GM23338 (cell line): Measurements from ENCODE around the gene MKRN1.

ENCODE experiments used
- CREB1 ChIP-seq: fragments of 250-450 bp; sonication (Bioruptor Pico); IDR thresholded peaks from 2 replicates; pipeline ENCODE4 v1.5.0; 2020; ENCODE audit warnings: low read depth, mild to moderate bottlenecking, moderate library complexity
- CTCF ChIP-seq, 2 experiments: fragments of 200-600 bp in 1 of 2; sonication (generic) in 1 of 2; conservative IDR thresholded peaks; 2 replicates each; pipeline versions ENCODE4 v1.5.1 to v1.6.1; 2016 to 2017; ENCODE audit warnings: antibody characterized with exemption in 2 of 2, low read depth in 2 of 2, mild to moderate bottlenecking in 2 of 2, moderate library complexity in 1 of 2
- ETS1 ChIP-seq: IDR thresholded peaks from 2 replicates; pipeline ENCODE4 v1.6.1; 2016; ENCODE audit warnings: antibody characterized with exemption
- EZH2 ChIP-seq: fragments of 200-600 bp; sonication (generic); IDR thresholded peaks from one replicate; pipeline ENCODE4 v1.8.0; 2017; ENCODE audit warnings: antibody characterized with exemption, mild to moderate bottlenecking, low read depth; ENCODE audit not compliant: unreplicated experiment
- EZH2phosphoT487 ChIP-seq: fragments of 200-600 bp; sonication (generic); IDR thresholded peaks from one replicate; pipeline ENCODE4 v1.8.1; 2018; ENCODE audit warnings: antibody characterized with exemption; ENCODE audit not compliant: unreplicated experiment
- JUNB ChIP-seq: IDR thresholded peaks from one replicate; pipeline ENCODE4 v1.6.1; 2016; ENCODE audit warnings: antibody characterized with exemption; ENCODE audit not compliant: unreplicated experiment
- NANOG ChIP-seq: IDR thresholded peaks from 2 replicates; pipeline ENCODE4 v1.6.1; 2016; ENCODE audit warnings: antibody characterized with exemption, borderline replicate concordance
- POLR2AphosphoS5 ChIP-seq: IDR thresholded peaks from 2 replicates; pipeline ENCODE4 v1.6.1; 2016; ENCODE audit warnings: antibody characterized with exemption, low read depth
- REST ChIP-seq: IDR thresholded peaks from one replicate; pipeline ENCODE4 v1.6.1; 2018; ENCODE audit warnings: antibody characterized with exemption; ENCODE audit not compliant: unreplicated experiment
- STAT1 ChIP-seq: IDR thresholded peaks from one replicate; pipeline ENCODE4 v1.6.1; 2016; ENCODE audit warnings: antibody characterized with exemption; ENCODE audit not compliant: unreplicated experiment
- ZNF114 ChIP-seq: fragments of 250-450 bp; sonication (Bioruptor Pico); IDR thresholded peaks from 2 replicates; pipeline ENCODE4 v1.5.0; 2020; ENCODE audit warnings: mild to moderate bottlenecking, moderate library complexity

GRCh38 chr7:140512317-140513000 lies 33.2 kb upstream of the MKRN1 start:
- TF ChIP-seq ETS1: no peak
- no peak for TF ChIP-seq CTCF (conservative IDR thresholded peaks at IDR 0.05; ENCODE audit: low read depth in 2 of 2)
- no peak for TF ChIP-seq EZH2
- TF ChIP-seq CREB1 (CRISPR knock-in tag): no peak
- TF ChIP-seq REST: no peak
- no peak for TF ChIP-seq EZH2phosphoT487
- no peak for TF ChIP-seq POLR2AphosphoS5
- TF ChIP-seq NANOG: no peak
- no peak for TF ChIP-seq STAT1
- TF ChIP-seq JUNB: no peak
- no peak for TF ChIP-seq ZNF114 (CRISPR knock-in tag)
